Suprapubic skin (tissue), 4 donors: ENCODE data around the gene EFTUD2. TPM values are rescaled to one million over a fixed set of nuclear protein-coding genes. Genes with fewer than 3 reads are reported as not detected.

Experiments
- DNase-seq, 2 donors: peaks; one replicate each; pipeline ENCODE4 v3.0.0-alpha.2; 2019; ENCODE audit warnings: low spot score in 2 of 2
- H3K27ac ChIP-seq: fragments of 200-600 bp; sonication (generic); one replicate; pipeline ENCODE4 v1.5.1; 2019
- H3K27me3 ChIP-seq: fragments of 200-600 bp; sonication (generic); one replicate; pipeline ENCODE4 v1.5.1; 2019
- H3K36me3 ChIP-seq: fragments of 200-600 bp; sonication (generic); one replicate; pipeline ENCODE4 v1.5.1; 2019
- H3K4me1 ChIP-seq: fragments of 200-600 bp; sonication (generic); one replicate; pipeline ENCODE4 v1.5.1; 2019
- H3K4me3 ChIP-seq: fragments of 200-600 bp; sonication (generic); one replicate; pipeline ENCODE4 v1.5.1; 2019; ENCODE audit warnings: mild to moderate bottlenecking
- H3K9me3 ChIP-seq: fragments of 200-600 bp; sonication (generic); one replicate; pipeline ENCODE4 v1.5.1; 2019
- EP300 ChIP-seq: sonication (generic); formaldehyde crosslinking; IDR thresholded peaks from one replicate; pipeline ENCODE4 v1.6.1; 2017; ENCODE audit warnings: antibody characterized with exemption
- POLR2A ChIP-seq, 2 donors: fragments of 450-650 bp; IDR thresholded peaks; one replicate each; pipeline ENCODE4 v1.6.1; 2017; ENCODE audit warnings: antibody characterized with exemption in 2 of 2, mild to moderate bottlenecking in 2 of 2, moderate library complexity in 2 of 2
- POLR2AphosphoS5 ChIP-seq, 3 donors: sonication (generic); formaldehyde crosslinking; IDR thresholded peaks; one replicate each; pipeline ENCODE4 v1.6.1; 2017; ENCODE audit warnings: antibody characterized with exemption in 3 of 3
- WGBS: methylation state at CpG from one replicate; pipeline ENCODE4 v1.1.5; 2018; 5-methylcytosine and 5-hydroxymethylcytosine counted together
- total RNA-seq, 4 donors: library from RNA; depleted of rRNA; stranded (reverse); fragments of >200 nt; gene quantifications; one replicate each; pipeline ENCODE4 v1.1.0, GENCODE V29; 2016
- TF ChIP-seq, protein P1 (sequence below), 2 donors: fragments of 200-600 bp in 1 of 2; fragments of 450-650 bp in 1 of 2; sonication (generic) in 1 of 2; IDR thresholded peaks; one replicate each; pipeline ENCODE4 v1.5.1; 2016 to 2019; ENCODE audit warnings: antibody characterized with exemption in 2 of 2, mild to moderate bottlenecking in 1 of 2, moderate library complexity in 1 of 2

The EFTUD2 gene
- total RNA-seq, 4 donors from 2014 or later, result 46.6 to 114 (median 94.7) TPM

DNA sequence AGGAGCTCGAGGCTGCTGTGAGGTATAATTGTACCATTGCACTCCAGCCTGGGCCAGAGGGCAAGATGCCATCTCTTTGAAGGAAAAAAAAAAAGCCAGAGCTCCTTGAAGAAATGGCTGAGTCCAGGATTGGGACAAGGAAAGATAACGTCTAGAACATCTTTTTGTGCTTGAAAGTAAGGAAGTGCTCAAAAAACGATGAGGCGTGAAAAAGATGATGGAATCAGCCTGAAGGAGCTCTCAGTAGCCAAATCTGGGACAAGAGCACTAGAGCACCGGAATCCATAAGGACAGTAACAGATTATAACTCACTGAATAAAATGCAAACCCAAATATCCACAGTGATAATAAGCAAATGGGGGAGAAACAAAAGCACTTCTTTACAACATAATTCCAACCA lies 22.1 kb downstream of the EFTUD2 start:
- Histone ChIP-seq H3K27me3 (no peaks in the 10 kb centered on the region), H3K36me3 (peaks cover 93% of the 10 kb centered on the region), H3K9me3 (no peaks in the 10 kb centered on the region), H3K4me3 (no peak overlapping the region), H3K4me1 (no peaks in the 10 kb centered on the region), H3K27ac (no peak overlapping the region)
- WGBS, result 76% methylated on average over 5 of the region's 5 CpGs
- TF ChIP-seq, protein P1, sequence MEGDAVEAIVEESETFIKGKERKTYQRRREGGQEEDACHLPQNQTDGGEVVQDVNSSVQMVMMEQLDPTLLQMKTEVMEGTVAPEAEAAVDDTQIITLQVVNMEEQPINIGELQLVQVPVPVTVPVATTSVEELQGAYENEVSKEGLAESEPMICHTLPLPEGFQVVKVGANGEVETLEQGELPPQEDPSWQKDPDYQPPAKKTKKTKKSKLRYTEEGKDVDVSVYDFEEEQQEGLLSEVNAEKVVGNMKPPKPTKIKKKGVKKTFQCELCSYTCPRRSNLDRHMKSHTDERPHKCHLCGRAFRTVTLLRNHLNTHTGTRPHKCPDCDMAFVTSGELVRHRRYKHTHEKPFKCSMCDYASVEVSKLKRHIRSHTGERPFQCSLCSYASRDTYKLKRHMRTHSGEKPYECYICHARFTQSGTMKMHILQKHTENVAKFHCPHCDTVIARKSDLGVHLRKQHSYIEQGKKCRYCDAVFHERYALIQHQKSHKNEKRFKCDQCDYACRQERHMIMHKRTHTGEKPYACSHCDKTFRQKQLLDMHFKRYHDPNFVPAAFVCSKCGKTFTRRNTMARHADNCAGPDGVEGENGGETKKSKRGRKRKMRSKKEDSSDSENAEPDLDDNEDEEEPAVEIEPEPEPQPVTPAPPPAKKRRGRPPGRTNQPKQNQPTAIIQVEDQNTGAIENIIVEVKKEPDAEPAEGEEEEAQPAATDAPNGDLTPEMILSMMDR (IDR thresholded peaks at IDR 0.05), result no peak
- TF ChIP-seq POLR2A (IDR thresholded peaks at IDR 0.05), result no peak
- no peak for TF ChIP-seq POLR2AphosphoS5 (IDR thresholded peaks at IDR 0.05)
- no peak for TF ChIP-seq EP300
- no peak for DNase-seq

DNA sequence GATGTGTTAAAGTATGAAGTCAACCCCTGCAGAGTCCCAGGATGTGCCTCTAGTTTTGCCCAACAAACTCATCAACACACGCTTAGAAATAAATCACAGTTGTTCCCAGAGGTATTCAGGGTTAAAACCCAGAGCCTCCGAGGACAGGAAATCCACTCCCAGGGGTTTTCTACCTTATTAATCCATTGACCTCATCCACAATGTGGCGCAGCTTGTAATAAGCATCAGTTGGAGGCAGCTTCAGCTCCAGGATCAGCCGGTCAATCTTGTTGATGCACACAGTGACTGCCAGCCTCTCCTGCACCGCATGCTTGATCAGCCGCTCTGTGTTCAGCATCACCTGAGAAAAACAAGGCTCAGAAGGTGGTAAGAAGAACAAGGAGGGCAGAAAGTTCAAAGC lies 23.5 kb downstream of the EFTUD2 start:
- Histone ChIP-seq H3K36me3 (peaks cover 96% of the 10 kb centered on the region), H3K9me3 (no peaks in the 10 kb centered on the region), H3K4me1 (no peaks in the 10 kb centered on the region), H3K27ac (no peak overlapping the region), H3K4me3 (no peak overlapping the region), H3K27me3 (no peaks in the 10 kb centered on the region)
- DNase-seq, result no peak
- no peak for TF ChIP-seq POLR2A (IDR thresholded peaks at IDR 0.05)
- no peak for TF ChIP-seq EP300
- TF ChIP-seq, protein P1 (IDR thresholded peaks at IDR 0.05), result no peak
- TF ChIP-seq POLR2AphosphoS5 (IDR thresholded peaks at IDR 0.05), result no peak
- 93% methylated on average over 6 of the region's 6 CpGs for WGBS

DNA sequence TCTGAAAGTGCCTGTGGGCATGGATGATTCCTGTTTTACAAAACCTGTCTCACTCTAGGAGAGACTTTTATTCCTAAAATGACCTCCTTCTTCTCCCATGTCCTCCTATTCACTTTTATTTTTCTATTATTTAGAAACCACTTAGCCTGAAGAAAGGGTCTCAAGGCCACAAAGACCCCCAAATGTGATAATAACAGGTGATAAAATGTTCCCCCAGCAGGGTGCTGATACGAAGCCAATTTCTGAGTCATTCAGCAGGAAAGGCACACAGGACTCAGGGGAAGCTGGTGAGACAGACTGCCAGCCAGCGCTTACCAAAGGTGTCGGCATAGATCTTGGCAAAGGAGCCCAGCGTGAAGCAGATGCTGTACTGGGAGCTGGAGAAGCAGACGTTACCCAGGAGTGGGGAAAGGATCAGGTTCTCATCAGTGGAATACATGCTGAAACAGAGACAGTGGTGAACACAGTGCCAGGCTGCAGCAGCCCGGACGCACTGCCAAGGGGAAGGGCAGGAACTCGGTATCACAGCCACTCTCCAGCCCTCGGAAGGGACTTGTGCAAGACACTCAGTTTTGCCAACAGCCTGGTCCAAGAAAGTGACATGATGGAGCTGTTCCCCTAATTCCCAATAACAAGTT lies 27.0 kb downstream of the EFTUD2 start:
- no peaks in the 10 kb centered on the region for H3K27me3 ChIP-seq
- no peaks in the 10 kb centered on the region for H3K4me1 ChIP-seq
- no peak overlapping the region for H3K4me3 ChIP-seq
- 68% methylated on average over 9 of the region's 9 CpGs for WGBS
- no peak overlapping the region for H3K27ac ChIP-seq
- DNase-seq, result no peak
- H3K36me3 ChIP-seq, result peaks cover 96% of the 10 kb centered on the region
- TF ChIP-seq EP300, result no peak
- no peak for TF ChIP-seq POLR2AphosphoS5 (IDR thresholded peaks at IDR 0.05)
- TF ChIP-seq, protein P1 (IDR thresholded peaks at IDR 0.05), result no peak
- no peak for TF ChIP-seq POLR2A (IDR thresholded peaks at IDR 0.05)
- H3K9me3 ChIP-seq, result no peaks in the 10 kb centered on the region

DNA sequence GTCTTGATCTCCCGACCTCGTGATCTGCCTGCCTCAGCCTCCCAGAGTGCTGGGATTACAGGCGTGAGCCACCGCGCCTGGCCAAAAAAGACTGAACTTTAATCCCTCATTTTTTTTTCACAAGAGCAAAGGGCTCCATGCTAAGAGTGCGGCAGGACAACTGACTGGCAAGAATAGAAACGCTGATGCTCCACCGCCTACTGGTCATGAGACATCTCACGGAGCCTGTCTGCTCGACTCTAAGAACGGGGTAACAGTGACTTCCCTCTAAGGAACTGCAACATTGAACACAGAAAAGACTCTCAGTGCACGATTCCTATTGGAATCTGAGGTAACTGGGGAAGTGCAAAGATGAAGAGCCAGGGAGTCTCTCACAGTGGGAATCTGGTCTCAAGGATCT lies 27.7 kb downstream of the EFTUD2 start:
- TF ChIP-seq POLR2AphosphoS5 (IDR thresholded peaks at IDR 0.05) (no peak), EP300 (no peak), POLR2A (IDR thresholded peaks at IDR 0.05) (no peak)
- TF ChIP-seq, protein P1 (IDR thresholded peaks at IDR 0.05), result no peak
- Histone ChIP-seq H3K4me1 (no peaks in the 10 kb centered on the region), H3K9me3 (no peaks in the 10 kb centered on the region), H3K27me3 (no peaks in the 10 kb centered on the region), H3K36me3 (peaks cover 96% of the 10 kb centered on the region), H3K27ac (no peak overlapping the region), H3K4me3 (no peak overlapping the region)
- DNase-seq, result no peak
- WGBS, result 95% methylated on average over 12 of the region's 12 CpGs

GRCh38 chr17:44867841-44868240 lies 31.4 kb downstream of the EFTUD2 start:
- Histone ChIP-seq H3K36me3 (peaks cover 92% of the 10 kb centered on the region), H3K9me3 (no peaks in the 10 kb centered on the region), H3K27me3 (no peaks in the 10 kb centered on the region), H3K27ac (no peak overlapping the region), H3K4me1 (no peaks in the 10 kb centered on the region), H3K4me3 (no peak overlapping the region)
- WGBS, result 95% methylated on average over 3 of the region's 3 CpGs
- TF ChIP-seq, protein P1 (IDR thresholded peaks at IDR 0.05), result no peak
- TF ChIP-seq EP300 (no peak), POLR2A (IDR thresholded peaks at IDR 0.05) (no peak), POLR2AphosphoS5 (IDR thresholded peaks at IDR 0.05) (no peak)
- no peak for DNase-seq
